ENCODE data around the gene TLX2. TPM values are rescaled to one million over a fixed set of nuclear protein-coding genes. Genes with fewer than 3 reads are reported as not detected.

Gene TLX2
- total and polyA plus RNA-seq, 2 of the 13 experiments (the other 11 are each of a cell fraction or from before 2014, with no cell fraction given), result 0.05 to 0.20 TPM

DNA sequence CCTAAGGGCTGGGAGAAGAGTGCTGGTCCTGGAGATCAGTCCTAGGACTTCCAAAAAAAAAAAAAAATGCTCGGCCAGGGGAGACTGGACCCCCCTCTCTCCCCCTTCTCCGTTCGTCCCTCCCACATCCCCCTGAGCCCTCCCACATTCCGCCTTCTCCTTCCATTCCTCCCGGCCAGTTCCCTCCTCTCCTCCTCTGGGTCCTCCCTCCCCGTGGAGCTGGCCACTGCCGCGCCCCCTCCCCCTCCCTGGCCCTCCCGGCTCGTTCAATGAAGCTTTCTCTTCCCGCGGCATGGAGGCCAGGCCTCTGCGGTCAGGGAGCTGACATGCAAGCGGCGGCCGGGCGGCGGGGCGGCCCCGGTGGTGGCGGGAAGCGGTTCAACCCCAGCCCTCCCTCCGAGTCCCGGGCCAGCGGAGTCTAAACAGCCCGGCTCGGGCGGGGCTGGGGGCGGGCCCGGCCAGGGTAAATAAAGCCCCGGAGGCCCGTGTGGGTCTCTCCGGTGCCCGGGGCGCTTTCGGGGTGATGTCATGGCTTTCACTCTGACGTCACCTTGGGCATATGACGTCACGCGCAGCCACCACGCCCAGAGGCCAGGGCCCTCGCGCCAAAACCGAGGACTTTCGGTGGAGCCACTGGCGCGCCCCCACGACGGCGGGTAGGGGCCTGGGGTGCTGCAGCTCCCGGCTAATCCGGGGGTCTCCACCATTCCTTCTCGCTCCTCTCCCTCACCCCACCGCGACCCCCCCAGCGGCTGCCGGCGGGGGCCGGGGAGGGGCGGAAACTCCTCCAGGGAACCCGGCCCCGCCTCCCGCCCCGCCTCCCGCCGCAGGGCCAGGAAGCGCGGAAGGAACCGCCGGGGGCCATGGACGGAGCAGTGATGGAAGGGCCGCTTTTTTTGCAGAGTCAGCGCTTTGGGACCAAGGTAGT, 39.9 kb downstream of the TLX2 start, which contains the start of the genes DOK1 and LOXL3:
TSS of gene DOK1 (plus strand) at position 829 of the 928 bp plus-strand sequence. CDS start at position 864, 35 bp downstream.
TSS of gene LOXL3 (minus strand) at position 51 of the 928 bp plus-strand sequence. CDS start 1,308 bp downstream, outside the sequence.
- no TSS peak for BruUV-seq (replicated peaks)
- peak; percentile 69 for DNase-seq (ENCODE audit: low spot score)
- WGBS (ENCODE audit: low lambda C conversion rate), result 7% methylated on average over 38 of the region's 73 CpGs
- TF ChIP-seq ARID5B (CRISPR knock-in tag; IDR thresholded peaks at IDR 0.05), result peak; percentile 15; the same call in 1 of the 2 replicates
- TF ChIP-seq, protein P1, sequence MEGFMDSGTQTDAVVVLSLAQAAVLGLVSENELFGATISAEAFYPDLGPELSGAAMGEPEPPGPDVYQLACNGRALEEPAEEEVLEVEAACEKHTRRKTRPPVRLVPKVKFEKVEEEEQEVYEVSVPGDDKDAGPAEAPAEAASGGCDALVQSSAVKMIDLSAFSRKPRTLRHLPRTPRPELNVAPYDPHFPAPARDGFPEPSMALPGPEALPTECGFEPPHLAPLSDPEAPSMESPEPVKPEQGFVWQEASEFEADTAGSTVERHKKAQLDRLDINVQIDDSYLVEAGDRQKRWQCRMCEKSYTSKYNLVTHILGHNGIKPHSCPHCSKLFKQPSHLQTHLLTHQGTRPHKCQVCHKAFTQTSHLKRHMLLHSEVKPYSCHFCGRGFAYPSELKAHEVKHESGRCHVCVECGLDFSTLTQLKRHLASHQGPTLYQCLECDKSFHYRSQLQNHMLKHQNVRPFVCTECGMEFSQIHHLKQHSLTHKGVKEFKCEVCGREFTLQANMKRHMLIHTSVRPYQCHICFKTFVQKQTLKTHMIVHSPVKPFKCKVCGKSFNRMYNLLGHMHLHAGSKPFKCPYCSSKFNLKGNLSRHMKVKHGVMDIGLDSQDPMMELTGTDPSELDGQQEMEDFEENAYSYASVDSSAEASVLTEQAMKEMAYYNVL (CRISPR knock-in tag; IDR thresholded peaks at IDR 0.05; ENCODE audit: borderline replicate concordance), result 0 out of 2 replicates have a peak, but pooled peaks have one; percentile 24
- peak; percentile 43; the same call in 1 of the 2 replicates for TF ChIP-seq NR2C2 (CRISPR knock-in tag; IDR thresholded peaks at IDR 0.05; ENCODE audit: borderline replicate concordance)
- TF ChIP-seq, protein P2, sequence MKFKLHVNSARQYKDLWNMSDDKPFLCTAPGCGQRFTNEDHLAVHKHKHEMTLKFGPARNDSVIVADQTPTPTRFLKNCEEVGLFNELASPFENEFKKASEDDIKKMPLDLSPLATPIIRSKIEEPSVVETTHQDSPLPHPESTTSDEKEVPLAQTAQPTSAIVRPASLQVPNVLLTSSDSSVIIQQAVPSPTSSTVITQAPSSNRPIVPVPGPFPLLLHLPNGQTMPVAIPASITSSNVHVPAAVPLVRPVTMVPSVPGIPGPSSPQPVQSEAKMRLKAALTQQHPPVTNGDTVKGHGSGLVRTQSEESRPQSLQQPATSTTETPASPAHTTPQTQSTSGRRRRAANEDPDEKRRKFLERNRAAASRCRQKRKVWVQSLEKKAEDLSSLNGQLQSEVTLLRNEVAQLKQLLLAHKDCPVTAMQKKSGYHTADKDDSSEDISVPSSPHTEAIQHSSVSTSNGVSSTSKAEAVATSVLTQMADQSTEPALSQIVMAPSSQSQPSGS (CRISPR knock-in tag; IDR thresholded peaks at IDR 0.05), result peak; percentile 86
- TF ChIP-seq, protein P3, sequence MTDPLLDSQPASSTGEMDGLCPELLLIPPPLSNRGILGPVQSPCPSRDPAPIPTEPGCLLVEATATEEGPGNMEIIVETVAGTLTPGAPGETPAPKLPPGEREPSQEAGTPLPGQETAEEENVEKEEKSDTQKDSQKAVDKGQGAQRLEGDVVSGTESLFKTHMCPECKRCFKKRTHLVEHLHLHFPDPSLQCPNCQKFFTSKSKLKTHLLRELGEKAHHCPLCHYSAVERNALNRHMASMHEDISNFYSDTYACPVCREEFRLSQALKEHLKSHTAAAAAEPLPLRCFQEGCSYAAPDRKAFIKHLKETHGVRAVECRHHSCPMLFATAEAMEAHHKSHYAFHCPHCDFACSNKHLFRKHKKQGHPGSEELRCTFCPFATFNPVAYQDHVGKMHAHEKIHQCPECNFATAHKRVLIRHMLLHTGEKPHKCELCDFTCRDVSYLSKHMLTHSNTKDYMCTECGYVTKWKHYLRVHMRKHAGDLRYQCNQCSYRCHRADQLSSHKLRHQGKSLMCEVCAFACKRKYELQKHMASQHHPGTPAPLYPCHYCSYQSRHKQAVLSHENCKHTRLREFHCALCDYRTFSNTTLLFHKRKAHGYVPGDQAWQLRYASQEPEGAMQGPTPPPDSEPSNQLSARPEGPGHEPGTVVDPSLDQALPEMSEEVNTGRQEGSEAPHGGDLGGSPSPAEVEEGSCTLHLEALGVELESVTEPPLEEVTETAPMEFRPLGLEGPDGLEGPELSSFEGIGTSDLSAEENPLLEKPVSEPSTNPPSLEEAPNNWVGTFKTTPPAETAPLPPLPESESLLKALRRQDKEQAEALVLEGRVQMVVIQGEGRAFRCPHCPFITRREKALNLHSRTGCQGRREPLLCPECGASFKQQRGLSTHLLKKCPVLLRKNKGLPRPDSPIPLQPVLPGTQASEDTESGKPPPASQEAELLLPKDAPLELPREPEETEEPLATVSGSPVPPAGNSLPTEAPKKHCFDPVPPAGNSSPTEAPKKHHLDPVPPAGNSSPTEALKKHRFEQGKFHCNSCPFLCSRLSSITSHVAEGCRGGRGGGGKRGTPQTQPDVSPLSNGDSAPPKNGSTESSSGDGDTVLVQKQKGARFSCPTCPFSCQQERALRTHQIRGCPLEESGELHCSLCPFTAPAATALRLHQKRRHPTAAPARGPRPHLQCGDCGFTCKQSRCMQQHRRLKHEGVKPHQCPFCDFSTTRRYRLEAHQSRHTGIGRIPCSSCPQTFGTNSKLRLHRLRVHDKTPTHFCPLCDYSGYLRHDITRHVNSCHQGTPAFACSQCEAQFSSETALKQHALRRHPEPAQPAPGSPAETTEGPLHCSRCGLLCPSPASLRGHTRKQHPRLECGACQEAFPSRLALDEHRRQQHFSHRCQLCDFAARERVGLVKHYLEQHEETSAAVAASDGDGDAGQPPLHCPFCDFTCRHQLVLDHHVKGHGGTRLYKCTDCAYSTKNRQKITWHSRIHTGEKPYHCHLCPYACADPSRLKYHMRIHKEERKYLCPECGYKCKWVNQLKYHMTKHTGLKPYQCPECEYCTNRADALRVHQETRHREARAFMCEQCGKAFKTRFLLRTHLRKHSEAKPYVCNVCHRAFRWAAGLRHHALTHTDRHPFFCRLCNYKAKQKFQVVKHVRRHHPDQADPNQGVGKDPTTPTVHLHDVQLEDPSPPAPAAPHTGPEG (CRISPR knock-in tag; IDR thresholded peaks at IDR 0.05), result no peak
- TF ChIP-seq, protein P4, sequence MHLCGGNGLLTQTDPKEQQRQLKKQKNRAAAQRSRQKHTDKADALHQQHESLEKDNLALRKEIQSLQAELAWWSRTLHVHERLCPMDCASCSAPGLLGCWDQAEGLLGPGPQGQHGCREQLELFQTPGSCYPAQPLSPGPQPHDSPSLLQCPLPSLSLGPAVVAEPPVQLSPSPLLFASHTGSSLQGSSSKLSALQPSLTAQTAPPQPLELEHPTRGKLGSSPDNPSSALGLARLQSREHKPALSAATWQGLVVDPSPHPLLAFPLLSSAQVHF (CRISPR knock-in tag; IDR thresholded peaks at IDR 0.05), result no peak

More for the DNA sequence above, 39.9 kb downstream of the TLX2 start, which contains the start of the genes DOK1 and LOXL3:
- CTCF ChIA-PET (ENCODE audit: low intra/inter-chr PET ratio, low total read pairs), result no interaction called here
- Histone ChIP-seq H3K79me2 (ENCODE audit: insufficient read depth, low read length) (no peaks in the 10 kb centered on the region), H3K36me3 (replicated peaks in 1 of 2; ENCODE audit: control insufficient read depth in 1 of 2, insufficient read depth in 2 of 2, low read length in 2 of 2) (no peaks in the 10 kb centered on the region), H3K4me3 (replicated peaks in 1 of 3; ENCODE audit: insufficient read depth in 1 of 3, low read depth in 2 of 3, low read length in 3 of 3) (peak within 1 kb of the TSS; percentile 62 to 69 (median 69)), H3K4me2 (ENCODE audit: low read depth, low read length) (peak within 1 kb of the TSS; percentile 92), H3K9ac (ENCODE audit: insufficient read depth, low read depth, low read length) (peak within 1 kb of the TSS; percentile 45), H2AFZ (ENCODE audit: low read length) (peak within 1 kb of the TSS; percentile 31), H3K4me1 (ENCODE audit: insufficient read depth, low read length) (peaks cover 69% of the 10 kb centered on the region), H4K20me1 (ENCODE audit: insufficient read depth, low read length) (no peaks in the 10 kb centered on the region), H3K9me3 (ENCODE audit: low read length) (no peaks in the 10 kb centered on the region), H3K27ac (ENCODE audit: extremely low read length, insufficient read depth, low read length) (no peak within 1 kb of the TSS), H3K27me3 (ENCODE audit: control insufficient read depth in 1 of 2, insufficient read depth in 2 of 2, low read length in 2 of 2) (peaks cover 3 to 21% of the 10 kb centered on the region in 2 experiments; a peak in 2 of 5 replicates)
- intact Hi-C loops (cut with micrococcal nuclease; ENCODE audit: unreplicated experiment) (no loop called here), in situ Hi-C loops (cut with HindIII; ENCODE audit: extremely low pct_ligation_motif_present, low pct_unique_long_range_greater_than_20kb) (no loop called here)
- ATAC-seq, result peak; percentile 49
- peak; percentile 44 for FAIRE-seq
- POLR2A ChIA-PET, result interaction anchor here (0.7 to 1.7 kb wide), 4 partner anchors 24 to 72 kb away, joined by 4 to 5 read pairs (median 4); partner anchors contain the start of genes AUP1, CCDC142, HTRA2 and PCGF1

All from HepG2 (cell line).